ENCODE data around the gene KNSTRN.
A peak's percentile ranks its signal among the peaks of the same experiment; 100 is the strongest.

The KNSTRN gene

DNA sequence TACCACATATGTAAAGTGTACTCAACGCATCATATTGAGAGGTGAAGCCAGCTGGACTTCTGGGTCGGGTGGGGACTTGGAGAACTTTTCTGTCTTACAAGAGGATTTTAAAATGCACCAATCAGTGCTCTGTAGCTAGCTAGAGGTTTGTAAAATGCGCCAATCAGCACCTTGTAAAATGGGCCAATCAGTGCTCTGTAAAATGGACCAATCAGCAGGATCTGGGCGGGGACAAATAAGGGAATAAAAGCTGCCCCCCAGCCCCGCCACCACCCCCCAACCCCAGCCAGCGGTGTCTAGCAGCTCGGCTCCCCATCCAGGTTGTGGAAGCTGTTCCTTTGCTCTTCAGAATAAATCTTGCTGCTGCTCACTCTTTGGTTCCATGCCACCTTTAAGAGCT lies 16.8 kb downstream of the KNSTRN start:
- DNase-seq (ENCODE audit: low spot score): no peak

DNA sequence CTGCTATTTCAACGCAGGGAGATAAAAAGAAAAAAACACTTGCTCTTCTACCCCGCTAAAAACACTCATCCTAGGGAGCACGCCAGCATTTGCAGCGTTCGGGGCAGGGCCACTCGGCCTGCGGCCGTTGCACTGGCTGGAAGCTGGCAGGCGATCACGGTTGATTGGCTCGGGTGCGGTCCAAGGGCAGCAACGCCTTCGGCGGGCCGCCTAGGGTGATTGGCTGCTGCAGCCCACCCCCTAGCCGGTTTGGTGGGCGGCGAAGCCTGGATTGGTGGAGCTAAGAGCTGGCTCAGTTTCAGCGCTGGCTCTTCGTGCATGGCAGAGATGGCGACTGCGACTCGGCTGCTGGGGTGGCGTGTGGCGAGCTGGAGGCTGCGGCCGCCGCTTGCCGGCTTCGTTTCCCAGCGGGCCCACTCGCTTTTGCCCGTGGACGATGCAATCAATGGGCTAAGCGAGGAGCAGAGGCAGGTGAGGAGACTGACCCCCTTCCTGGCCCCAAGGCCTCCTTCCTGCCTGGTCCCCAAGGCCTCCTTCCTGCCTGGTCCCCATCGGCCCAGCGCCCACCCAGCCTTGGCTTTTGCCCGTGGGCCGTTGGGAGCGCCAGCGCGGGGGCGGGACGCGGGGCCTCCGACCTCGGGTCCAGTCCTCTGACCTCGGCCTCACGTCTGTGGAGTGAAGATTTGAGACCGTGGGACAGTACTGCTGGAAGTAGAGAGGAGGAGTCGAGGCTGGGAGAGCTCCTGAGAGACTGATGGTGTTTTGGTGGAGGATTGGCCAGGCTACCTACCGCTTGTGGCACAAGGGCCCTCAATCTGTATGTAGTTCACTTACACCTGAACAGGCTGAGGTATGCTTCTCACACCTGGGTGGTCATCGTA lies 23.2 kb downstream of the KNSTRN start, which contains the start of gene IVD:
TSS of gene IVD (plus strand) at position 295 of the 881 bp plus-strand sequence. CDS start at position 328, 33 bp downstream.
- peak; percentile 93 for DNase-seq (ENCODE audit: low spot score)

DNA sequence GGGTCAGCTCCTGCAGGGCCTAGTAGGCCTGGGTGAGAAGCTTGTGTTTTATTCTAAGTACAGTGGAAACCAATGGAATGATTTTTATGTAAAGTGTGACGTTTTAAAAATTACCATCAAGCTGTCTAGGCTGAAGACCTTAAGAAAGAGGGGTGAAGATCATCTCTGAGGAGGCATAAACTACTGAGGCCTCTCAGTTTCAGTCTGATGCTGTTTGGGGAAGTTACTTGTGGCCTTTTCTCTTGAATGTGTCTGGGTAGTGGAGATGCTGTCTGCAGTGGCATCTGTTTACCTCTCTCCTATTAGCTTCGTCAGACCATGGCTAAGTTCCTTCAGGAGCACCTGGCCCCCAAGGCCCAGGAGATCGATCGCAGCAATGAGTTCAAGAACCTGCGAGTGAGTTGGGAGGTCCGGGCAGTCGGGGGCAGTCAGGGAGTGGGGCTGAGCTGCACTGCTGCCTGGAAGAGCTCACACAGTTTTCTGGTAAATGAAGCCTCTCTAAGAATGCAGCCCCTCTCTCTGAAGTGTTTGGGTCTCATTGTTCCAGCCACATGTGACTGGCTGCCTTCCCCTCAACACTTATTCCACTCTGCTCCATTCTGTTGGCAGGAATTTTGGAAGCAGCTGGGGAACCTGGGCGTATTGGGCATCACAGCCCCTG lies 24.9 kb downstream of the KNSTRN start:
- DNase-seq (ENCODE audit: low spot score): no peak

DNA sequence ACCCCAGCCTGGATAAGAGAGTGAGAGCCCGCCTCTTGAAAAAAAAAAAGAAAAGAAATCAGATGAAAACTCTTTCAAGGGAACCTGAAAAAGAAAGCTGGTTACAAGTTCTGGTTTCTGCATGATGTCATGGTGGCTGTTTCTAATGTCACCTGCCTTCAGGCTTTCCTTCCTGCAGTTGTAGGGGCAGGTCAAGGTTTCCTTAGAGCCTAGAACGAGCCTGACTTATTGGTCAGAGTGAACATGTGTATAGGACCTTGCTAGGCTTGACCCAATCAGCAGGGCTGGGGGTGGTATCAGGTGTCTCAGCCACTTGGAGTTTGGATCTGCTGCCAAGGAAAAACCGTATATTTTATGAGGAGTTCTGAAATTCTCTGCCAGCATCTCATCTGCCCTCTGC lies 26.8 kb downstream of the KNSTRN start:
- DNase-seq (ENCODE audit: low spot score): no peak

DNA sequence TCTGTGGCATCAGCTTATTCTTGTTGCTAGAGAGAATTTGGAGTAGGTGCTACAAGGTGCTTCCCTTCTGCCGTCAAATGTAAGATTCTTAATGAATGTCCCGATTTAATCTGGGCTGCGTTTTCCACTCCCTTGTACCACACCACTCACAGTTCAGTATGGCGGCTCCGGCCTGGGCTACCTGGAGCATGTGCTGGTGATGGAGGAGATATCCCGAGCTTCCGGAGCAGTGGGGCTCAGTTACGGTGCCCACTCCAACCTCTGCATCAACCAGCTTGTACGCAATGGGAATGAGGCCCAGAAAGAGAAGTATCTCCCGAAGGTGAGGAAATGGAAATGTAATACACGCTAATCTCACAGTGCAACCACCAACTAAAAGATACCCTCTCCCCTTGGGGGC lies 28.0 kb downstream of the KNSTRN start:
- no peak for DNase-seq (ENCODE audit: low spot score)

DNA sequence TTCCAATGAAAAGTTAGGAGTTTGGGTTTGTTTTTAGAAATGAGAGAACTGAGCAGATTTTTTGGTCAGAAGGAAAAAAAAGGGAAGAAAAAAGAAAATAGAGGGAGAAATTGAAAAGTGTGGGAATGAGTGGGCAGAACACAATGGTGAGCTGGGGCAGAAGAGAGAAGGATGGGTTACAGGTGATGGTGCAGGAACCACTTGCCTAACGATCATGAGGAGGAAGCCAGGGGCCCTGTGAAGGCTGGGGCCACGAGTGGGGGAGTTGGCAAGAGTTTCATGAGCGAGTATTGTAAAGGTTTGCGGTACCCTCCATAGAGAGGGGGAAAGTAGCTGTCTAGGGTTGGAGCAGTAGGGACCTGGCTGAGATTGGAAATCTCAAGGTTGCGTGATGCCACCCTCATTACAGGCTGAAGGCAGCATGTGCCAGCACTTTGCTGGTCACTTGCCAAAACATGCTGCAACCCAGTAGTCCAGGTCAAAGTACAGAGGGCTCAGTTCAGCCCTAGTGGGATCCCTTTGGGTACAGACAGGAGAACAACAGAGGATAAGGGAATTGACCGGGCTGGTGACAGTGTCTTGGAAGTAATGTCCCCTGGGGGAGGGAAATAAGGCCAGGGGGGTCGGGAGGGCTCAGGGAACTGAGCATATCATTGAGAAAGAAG lies 29.7 kb downstream of the KNSTRN start:
- no peak for DNase-seq (ENCODE audit: low spot score)

DNA sequence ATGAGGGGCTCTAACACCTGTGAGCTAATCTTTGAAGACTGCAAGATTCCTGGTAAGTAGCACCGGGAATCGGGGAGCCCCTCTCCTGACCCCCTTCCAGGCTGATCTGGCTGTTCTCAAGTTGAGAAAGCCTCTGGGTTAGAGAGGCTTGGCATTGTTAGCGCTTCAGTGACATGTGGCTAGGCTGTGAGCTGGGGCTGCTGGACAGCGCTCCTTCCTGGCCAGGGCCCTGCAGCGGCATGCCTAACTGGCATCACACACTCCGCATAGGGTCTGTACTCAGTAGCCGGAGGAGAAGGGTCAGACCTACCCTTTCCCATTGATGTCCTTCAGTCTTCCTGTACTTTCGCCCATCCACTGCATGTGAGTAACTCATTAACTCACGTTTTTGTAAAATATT lies 30.5 kb downstream of the KNSTRN start:
- no peak for DNase-seq (ENCODE audit: low spot score)

DNA sequence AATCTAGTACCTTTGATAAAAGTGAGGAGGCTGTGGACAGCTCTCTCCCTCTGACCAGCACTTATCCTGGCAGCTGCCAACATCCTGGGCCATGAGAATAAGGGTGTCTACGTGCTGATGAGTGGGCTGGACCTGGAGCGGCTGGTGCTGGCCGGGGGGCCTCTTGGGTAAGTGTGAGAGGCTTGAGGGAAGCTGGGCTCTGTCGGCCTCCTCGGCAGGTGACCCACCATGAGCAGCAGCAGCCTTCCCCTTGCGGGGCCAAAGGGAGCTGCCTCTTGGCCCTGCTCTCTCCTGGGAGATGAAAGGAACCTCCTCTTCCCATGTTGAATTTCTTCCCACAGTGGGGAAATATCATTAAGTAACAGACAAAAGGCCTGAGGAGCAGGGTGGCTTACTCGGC lies 32.3 kb downstream of the KNSTRN start:
- no peak for DNase-seq (ENCODE audit: low spot score)

DNA sequence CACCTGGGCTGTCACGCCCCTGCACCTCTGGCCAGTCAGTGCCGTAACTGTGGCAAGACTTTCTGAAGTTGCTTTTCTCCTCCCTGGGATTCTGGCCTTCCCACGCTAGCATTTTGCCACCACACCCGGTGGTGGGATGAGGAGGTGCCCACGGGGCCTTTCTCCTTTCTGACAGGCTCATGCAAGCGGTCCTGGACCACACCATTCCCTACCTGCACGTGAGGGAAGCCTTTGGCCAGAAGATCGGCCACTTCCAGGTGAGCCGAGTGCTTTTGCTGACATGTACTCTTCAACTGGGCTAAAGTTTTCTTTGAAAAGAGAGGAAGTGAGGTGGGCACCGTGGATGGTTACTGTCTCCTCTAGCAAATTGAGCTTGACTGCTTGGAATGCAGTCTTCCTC lies 32.7 kb downstream of the KNSTRN start:
- no peak for DNase-seq (ENCODE audit: low spot score)

DNA sequence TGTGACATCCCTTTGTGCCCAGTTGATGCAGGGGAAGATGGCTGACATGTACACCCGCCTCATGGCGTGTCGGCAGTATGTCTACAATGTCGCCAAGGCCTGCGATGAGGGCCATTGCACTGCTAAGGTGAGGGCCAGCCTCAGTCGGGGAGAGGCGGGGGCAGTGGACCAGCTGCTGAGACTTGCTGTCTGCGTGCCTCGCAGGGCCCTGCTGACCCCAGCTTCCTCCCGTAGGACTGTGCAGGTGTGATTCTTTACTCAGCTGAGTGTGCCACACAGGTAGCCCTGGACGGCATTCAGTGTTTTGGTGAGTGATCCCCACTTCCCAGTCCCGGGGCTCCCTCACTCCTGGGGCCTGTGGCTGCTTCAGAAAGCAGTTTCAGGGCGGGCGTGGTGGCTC lies 33.5 kb downstream of the KNSTRN start:
- DNase-seq (ENCODE audit: low spot score): no peak

DNA sequence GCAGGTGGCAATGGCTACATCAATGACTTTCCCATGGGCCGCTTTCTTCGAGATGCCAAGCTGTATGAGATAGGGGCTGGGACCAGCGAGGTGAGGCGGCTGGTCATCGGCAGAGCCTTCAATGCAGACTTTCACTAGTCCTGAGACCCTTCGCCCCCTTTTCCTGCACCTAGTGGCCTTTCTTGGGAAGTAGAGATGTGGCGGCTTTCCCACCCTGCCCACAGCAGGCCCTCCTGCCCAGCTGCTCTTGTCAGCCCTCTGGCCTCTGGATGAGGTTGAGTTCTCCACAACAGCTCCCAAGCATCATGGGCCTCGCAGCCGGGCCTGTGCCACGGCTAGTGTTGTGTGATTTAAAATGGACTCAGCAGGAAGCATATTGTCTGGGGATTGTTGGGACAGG lies 35.6 kb downstream of the KNSTRN start:
- no peak for DNase-seq (ENCODE audit: low spot score)

DNA sequence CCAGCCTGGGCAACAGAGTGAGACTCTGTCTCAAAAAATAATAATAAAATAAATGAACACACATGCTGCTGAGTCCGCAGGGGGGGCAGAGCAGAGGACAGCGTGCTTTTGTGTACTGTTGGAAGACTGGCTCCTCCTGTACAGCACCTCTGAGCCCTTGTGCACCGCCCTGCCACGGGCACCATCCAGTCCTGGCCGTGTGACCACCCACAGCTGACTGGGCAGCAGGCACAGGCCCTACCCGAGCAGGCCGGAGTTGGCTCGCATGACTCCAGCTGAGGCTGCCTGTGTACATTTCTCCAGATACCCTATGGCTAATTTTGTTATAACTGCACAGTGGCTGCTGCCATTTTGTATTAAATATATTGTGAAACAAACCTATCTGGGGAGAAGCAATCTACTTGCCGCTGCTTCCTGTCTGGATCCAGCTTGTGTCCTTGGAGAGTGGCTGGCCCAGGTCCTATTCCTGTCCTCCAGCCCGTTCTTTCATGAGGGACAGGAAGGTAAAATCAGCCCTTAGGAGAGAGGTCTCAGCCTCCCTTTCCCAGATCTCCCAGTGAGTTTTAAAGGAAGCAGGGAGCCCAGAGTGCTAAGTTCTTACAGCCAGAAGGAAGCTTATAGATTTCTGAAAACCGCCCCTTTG lies 37.7 kb downstream of the KNSTRN start:
- no peak for DNase-seq (ENCODE audit: low spot score)

DNA sequence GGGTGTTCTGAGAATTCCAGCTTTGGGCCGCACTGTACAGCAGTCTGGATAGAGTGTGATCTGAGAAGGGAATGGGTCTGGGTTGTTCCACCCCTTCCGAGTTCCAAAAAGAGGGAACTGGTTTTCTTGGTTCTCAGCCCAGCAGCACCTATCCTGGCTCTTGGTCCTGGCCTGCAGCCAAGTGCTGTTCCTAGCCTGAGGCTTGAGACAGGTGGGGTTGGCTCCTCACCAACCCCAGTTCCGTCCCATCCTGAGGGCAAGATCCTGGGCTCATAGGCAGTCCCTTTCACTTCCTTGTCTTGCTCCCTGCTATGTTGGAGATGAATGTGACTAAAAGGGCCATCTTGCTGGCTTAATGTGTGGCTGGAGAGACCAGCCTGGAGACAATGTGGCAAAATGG lies 38.3 kb downstream of the KNSTRN start:
- DNase-seq (ENCODE audit: low spot score): no peak

DNA sequence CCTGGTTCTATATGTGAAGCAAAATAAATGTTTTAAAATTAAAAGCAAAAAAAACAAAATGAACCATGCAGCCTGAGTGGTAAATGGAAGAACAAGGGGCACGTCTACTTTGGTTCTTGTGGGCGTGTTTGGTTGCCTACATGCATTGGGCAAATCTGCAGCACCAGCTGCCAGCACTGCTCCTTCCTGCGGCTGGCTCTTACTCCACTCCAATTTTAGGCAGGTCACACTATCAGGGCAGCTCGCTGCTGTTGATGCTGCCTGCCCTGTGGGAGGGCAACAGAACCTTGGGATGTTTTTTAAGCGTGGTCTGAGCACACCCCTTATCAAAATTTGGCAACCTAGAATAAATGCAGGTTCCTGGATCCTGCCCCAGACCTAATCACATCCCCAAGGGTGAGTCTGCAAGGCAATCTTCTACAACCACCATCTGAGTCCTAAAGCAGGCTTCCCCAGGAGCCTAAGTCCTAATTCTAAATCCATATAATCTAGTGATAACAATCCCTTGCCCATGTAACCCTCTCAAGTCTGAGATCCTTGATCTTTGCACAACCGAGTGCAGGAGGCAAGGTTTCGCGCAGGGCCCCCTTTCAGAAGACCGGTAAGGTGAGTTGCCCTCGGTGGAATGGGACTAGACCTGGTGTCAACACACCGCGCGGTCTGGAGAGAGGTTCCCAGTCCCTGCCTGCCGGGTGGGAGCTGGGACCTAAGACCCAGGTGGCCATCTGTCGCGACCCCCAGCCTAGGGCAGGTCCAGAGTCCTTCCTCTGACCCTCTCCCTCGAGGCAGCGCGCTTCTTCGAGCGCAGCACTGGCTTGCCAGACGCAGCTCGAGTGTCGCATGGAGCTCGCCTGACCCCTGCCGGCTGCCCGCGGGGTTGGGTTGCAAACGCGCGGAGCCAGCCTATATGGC lies 39.0 kb downstream of the KNSTRN start:
- DNase-seq (ENCODE audit: low spot score): peak; percentile 47

DNA sequence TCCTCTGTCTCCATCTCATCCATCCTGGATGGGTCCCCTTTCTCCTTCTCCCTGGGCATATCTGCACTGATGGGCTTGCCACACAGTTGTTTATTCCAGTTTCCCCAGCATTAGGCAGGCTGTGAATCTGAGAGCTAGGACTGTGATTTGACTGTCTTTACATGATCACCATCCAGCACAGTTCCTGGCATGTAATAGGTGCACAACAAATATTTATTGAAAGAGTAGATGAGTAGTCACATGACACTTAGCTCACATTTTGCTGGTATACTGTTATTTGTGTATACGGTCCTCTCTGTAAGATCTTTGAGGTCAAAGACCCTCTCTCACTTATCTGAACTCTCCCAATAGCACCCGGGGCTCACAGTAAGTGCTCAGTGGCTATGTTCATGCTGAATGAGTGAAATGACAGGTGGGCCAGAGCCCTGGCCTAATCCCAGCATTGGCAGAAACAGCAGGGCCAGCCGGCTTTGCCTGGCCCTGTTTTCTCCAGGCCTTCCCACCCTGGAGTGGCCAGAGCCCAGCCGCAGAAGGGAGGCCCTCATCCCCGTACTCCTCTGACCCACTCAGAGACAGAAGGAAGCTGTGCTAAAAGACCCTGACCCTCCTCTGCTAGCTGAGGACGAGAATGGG lies 42.1 kb downstream of the KNSTRN start:
- no peak for DNase-seq (ENCODE audit: low spot score)

DNA sequence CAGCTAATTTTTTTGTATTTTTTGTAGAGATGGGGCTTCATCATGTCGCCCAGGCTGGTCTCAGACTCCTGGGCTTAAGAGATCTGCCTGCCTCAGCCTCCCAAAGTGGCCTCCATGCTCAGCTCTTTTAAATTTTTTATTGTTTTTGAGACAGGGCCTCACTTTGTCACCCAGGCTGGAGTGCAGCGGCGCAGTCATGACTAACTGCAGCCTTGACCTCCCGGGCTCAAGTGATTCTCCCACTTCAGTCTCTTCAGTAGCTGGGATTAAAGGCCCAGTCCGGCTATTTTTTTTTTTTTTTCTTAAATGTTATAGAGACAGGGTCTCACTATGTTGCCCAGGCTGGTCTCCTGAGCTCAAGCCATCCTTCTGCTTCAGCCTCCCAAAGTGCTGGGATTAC lies 43.2 kb downstream of the KNSTRN start:
- DNase-seq (ENCODE audit: low spot score): no peak

DNA sequence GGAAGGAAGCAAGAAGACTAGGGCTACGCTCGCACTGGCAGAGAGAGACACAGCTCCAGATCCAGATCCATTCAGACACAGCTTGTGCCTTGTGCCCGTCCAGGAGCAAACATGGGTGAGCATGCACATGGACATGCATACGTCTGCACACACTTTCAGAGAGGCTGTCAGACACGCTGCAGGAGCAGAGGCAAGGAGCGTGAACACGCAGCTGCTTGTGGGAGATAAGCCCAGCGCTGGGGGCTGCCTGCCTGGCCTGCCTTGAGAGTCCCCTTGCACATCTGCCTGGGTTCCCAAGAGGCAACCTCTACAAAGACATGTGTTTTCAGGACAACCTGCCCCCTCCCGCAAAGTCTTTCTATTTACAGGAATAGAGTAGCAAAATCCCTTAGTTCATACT lies 44.7 kb downstream of the KNSTRN start:
- no peak for DNase-seq (ENCODE audit: low spot score)

DNA sequence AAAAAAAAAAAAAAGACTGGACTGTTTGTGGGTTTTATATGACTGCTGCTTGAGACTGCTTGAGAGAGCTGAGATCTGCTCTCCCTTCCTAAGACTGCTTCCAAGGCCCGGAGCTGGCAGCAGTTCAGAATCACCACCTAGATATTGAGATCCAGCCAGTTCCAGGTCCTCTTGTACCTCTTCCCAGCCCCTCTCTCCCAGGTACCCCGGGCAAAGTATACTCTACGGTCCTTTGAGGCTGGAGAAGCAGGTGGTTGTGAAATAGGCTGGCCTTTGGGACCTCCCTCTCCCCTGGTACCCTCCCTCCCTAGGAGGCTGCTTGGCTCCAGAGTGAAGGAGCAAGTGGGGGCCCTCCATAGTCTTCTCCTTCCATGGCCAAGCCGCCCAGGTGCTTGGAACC lies 45.7 kb downstream of the KNSTRN start:
- no peak for DNase-seq (ENCODE audit: low spot score)

DNA sequence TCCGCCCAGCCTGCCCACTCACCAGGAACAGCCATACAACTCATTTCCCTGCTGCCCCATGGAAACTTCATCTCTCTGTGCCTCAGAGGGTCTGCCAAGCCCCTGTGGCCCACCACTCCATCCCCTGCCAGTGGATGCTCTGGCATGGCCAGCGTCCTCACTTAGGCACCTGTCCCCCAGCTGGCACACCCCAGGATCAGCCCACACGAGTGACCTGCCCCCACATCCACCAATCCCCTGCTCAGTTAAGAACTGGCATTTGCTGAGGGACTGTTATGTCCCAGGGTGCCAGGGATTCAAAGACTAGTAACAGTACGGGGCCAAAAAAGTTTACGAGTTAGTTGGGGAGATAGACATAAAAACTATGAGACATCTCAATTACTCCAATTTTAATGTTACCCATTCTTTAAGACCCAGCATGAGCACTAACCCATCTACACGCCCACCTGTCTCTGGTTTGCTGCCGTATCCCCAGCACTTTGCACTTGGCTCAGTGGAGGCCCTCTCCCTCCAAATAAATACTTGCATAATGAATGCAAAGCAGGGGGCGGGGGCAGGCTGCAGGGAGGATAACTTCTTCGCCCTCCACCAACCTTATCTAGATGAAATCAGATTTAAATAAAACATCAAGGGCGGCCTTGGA lies 46.7 kb downstream of the KNSTRN start:
- DNase-seq (ENCODE audit: low spot score): no peak

DNA sequence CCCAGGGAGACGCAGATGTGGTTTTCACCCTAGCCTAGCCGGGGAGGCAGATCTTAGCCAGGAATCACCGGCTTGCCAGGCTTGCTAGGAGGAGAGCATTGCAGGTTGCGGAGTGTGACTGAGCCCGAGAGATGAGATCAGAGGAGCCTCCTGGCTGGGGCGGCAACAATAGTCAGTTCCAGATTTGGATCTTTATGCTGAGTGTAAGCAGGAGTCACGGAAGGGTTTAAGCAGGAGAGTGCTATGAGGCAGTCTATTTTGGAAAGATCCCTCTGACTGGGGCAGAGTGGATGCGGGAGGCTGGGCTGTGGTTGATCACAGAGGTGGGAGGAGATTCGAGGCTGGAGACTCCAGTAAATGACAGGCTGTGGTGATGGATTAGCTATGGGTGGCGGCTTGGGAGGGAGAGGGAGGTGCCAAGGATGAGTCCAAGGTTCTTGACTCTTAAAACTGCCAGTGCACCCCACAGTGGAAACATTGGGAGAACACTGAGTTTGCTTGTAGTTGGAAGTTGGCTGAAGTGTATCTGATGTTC lies 47.8 kb downstream of the KNSTRN start:
- no peak for DNase-seq (ENCODE audit: low spot score)

Data from kidney capillary endothelial cell (primary cell).